Loucy (cell line): Measurements from ENCODE around the gene RAD51B.
A peak's percentile ranks its signal among the peaks of the same experiment; 100 is the strongest.

Experiments used
- H2AFZ ChIP-seq: fragments of 200-600 bp; sonication (generic); 2 replicates; pipeline ENCODE4 v1.6.0; 2016; ENCODE audit warnings: antibody characterized with exemption, mild to moderate bottlenecking, low read length, moderate library complexity
- H3F3A ChIP-seq: fragments of 200-600 bp; 2 replicates; pipeline ENCODE4 v1.6.0; 2016; ENCODE audit warnings: antibody characterized with exemption, low read depth, mild to moderate bottlenecking
- H3K27me3 ChIP-seq: fragments of 200-600 bp; sonication (generic); 2 replicates; pipeline ENCODE4 v1.6.1; 2014; ENCODE audit warnings: low read length, mild to moderate bottlenecking; ENCODE audit not compliant: insufficient read depth, poor library complexity, severe bottlenecking
- H3K36me3 ChIP-seq: fragments of 200-600 bp; sonication (generic); 2 replicates; pipeline ENCODE4 v1.6.1; 2016; ENCODE audit warnings: low read length; ENCODE audit not compliant: insufficient read depth
- H3K4me1 ChIP-seq: fragments of 200-600 bp; sonication (generic); 2 replicates; pipeline ENCODE4 v1.5.1; 2014; ENCODE audit warnings: low read length, mild to moderate bottlenecking; ENCODE audit not compliant: insufficient read depth, poor library complexity, severe bottlenecking
- H3K4me2 ChIP-seq: fragments of 200-600 bp; sonication (generic); 2 replicates; pipeline ENCODE4 v1.6.0; 2014; ENCODE audit warnings: antibody characterized with exemption, low read length, low read depth, mild to moderate bottlenecking; ENCODE audit not compliant: poor library complexity, severe bottlenecking
- H3K4me3 ChIP-seq: fragments of 200-600 bp; sonication (generic); 2 replicates; pipeline ENCODE4 v1.5.1; 2014; ENCODE audit warnings: low read length, mild to moderate bottlenecking, mixed read lengths; ENCODE audit not compliant: poor library complexity, severe bottlenecking
- H3K79me2 ChIP-seq: fragments of 200-600 bp; sonication (generic); 2 replicates; pipeline ENCODE4 v1.6.1; 2014; ENCODE audit warnings: low read length; ENCODE audit not compliant: insufficient read depth
- H3K9ac ChIP-seq: fragments of 200-600 bp; sonication (generic); 2 replicates; pipeline ENCODE4 v1.6.0; 2014; ENCODE audit warnings: mild to moderate bottlenecking, low read depth, low read length, moderate library complexity; ENCODE audit not compliant: poor library complexity, severe bottlenecking
- H3K9me2 ChIP-seq: fragments of 200-600 bp; sonication (generic); replicated peaks from 2 replicates; pipeline ENCODE4 v1.6.1; 2016; ENCODE audit warnings: low read depth, low read length, mixed read lengths
- H3K9me3 ChIP-seq: fragments of 200-600 bp; sonication (generic); 2 replicates; pipeline ENCODE4 v1.6.1; 2014; ENCODE audit warnings: mild to moderate bottlenecking, antibody characterized with exemption, low read length, low read depth; ENCODE audit not compliant: insufficient read depth
- H4K20me1 ChIP-seq: fragments of 200-600 bp; sonication (generic); 2 replicates; pipeline ENCODE4 v1.6.0; 2014; ENCODE audit warnings: antibody characterized with exemption, low read length, mild to moderate bottlenecking; ENCODE audit not compliant: insufficient read depth, poor library complexity, severe bottlenecking
- CTCF ChIP-seq: fragments of 200-600 bp; sonication (generic); conservative IDR thresholded peaks from 2 replicates; pipeline ENCODE4 v1.5.1; 2014; ENCODE audit warnings: mild to moderate bottlenecking, antibody characterized with exemption, low read length
- EZH2phosphoT487 ChIP-seq: fragments of 200-600 bp; IDR thresholded peaks from 2 replicates; pipeline ENCODE4 v1.6.1; 2018; ENCODE audit warnings: antibody characterized with exemption, mild to moderate bottlenecking, moderate library complexity, borderline replicate concordance

RAD51B gene

GRCh38 chr14:68284333-68284732, 464.8 kb downstream of the RAD51B start:
- no peaks in the 10 kb centered on the region for H3K79me2 ChIP-seq
- H3K4me2 ChIP-seq = peak overlapping the region; percentile 62
- peaks cover 86% of the 10 kb centered on the region for H3K4me1 ChIP-seq
- H3K36me3 ChIP-seq = no peaks in the 10 kb centered on the region
- TF ChIP-seq EZH2phosphoT487 (no peak), CTCF (no peak)
- H2AFZ ChIP-seq = no peak overlapping the region
- peak overlapping the region; percentile 45 for H3K4me3 ChIP-seq
- H3K9me2 ChIP-seq = no peaks in the 10 kb centered on the region
- H4K20me1 ChIP-seq = no peaks in the 10 kb centered on the region
- H3F3A ChIP-seq = peaks cover 30% of the 10 kb centered on the region
- peak overlapping the region; percentile 76 for H3K9ac ChIP-seq
- H3K9me3 ChIP-seq = no peaks in the 10 kb centered on the region
- H3K27me3 ChIP-seq = no peaks in the 10 kb centered on the region

- no peaks in the 10 kb centered on the region for H3K27me3 ChIP-seq
- TF ChIP-seq EZH2phosphoT487 = no peak
- no peak for TF ChIP-seq CTCF
- H3K79me2 ChIP-seq = no peaks in the 10 kb centered on the region
- no peaks in the 10 kb centered on the region for H3K9me2 ChIP-seq
- H2AFZ ChIP-seq = no peak overlapping the region
- peak overlapping the region; percentile 76 for H3K9ac ChIP-seq
- peak overlapping the region; percentile 62 for H3K4me2 ChIP-seq
- H3K9me3 ChIP-seq = no peaks in the 10 kb centered on the region
- H3K36me3 ChIP-seq = no peaks in the 10 kb centered on the region
- H3K4me3 ChIP-seq = peak overlapping the region; percentile 45
- H4K20me1 ChIP-seq = no peaks in the 10 kb centered on the region
- H3F3A ChIP-seq = peaks cover 30% of the 10 kb centered on the region
- peaks cover 81% of the 10 kb centered on the region for H3K4me1 ChIP-seq
These were observed 465.3 kb downstream of the RAD51B start for GRCh38 chr14:68284834-68285233.

GRCh38 chr14:68285421-68286179, 466.0 kb downstream of the RAD51B start:
- H3K4me1 ChIP-seq = peaks cover 73% of the 10 kb centered on the region
- no peaks in the 10 kb centered on the region for H3K27me3 ChIP-seq
- H3F3A ChIP-seq = peaks cover 30% of the 10 kb centered on the region
- TF ChIP-seq EZH2phosphoT487 (no peak), CTCF (no peak)
- H3K9ac ChIP-seq = peak overlapping the region; percentile 76
- no peaks in the 10 kb centered on the region for H3K79me2 ChIP-seq
- H3K9me3 ChIP-seq = no peaks in the 10 kb centered on the region
- no peaks in the 10 kb centered on the region for H4K20me1 ChIP-seq
- H3K4me2 ChIP-seq = peak overlapping the region; percentile 62
- H3K4me3 ChIP-seq = peak overlapping the region; percentile 45
- H2AFZ ChIP-seq = no peak overlapping the region
- H3K36me3 ChIP-seq = no peaks in the 10 kb centered on the region
- H3K9me2 ChIP-seq = no peaks in the 10 kb centered on the region
